HG03457 (cell line): ENCODE data around the gene BMP3.
"Not testable (repeated sequence)": the region's sequence is repeated elsewhere in the genome, so short reads cannot be mapped to it uniquely, and the experiment has no call there.

Experiments
- ATAC-seq: cut with Tn5 transposase; IDR thresholded peaks from one replicate; pipeline ENCODE4 v1.9.1; 2021; ENCODE audit warnings: moderate number of reproducible peaks; ENCODE audit not compliant: unreplicated experiment

The BMP3 gene

GRCh38 chr4:81030061-81030980 is at the start of gene BMP3:
Gene BMP3 (plus strand): TSS chr4:81030708. CDS start chr4:81031285, 577 bp downstream.
- ATAC-seq, result no peak

- ATAC-seq, result no peak
Measured at GRCh38 chr4:80986011-80986410, 44.5 kb upstream of the BMP3 start.

GRCh38 chr4:80989921-80990544 is 40.5 kb upstream of the BMP3 start:
- ATAC-seq, result no peak

- no peak for ATAC-seq
Measured at GRCh38 chr4:80990851-80991250, 39.7 kb upstream of the BMP3 start.

- no peak for ATAC-seq
Measured at GRCh38 chr4:80999943-81000342, 30.6 kb upstream of the BMP3 start.

- peak; percentile 99 for ATAC-seq
Measured at GRCh38 chr4:81003597-81004111, 26.9 kb upstream of the BMP3 start.

GRCh38 chr4:81007417-81007816 is 23.1 kb upstream of the BMP3 start:
- ATAC-seq, result no peak

GRCh38 chr4:81016566-81016965 is 13.9 kb upstream of the BMP3 start:
- ATAC-seq, result not testable (repeated sequence)

GRCh38 chr4:81019006-81019405 is 11.5 kb upstream of the BMP3 start:
- no peak for ATAC-seq

- ATAC-seq, result no peak
Measured at GRCh38 chr4:81021142-81021944, 9.2 kb upstream of the BMP3 start.

GRCh38 chr4:81021981-81022380 is 8.5 kb upstream of the BMP3 start:
- no peak for ATAC-seq

- ATAC-seq, result no peak
Measured at GRCh38 chr4:81023484-81023883, 7.0 kb upstream of the BMP3 start.

- ATAC-seq, result no peak
Measured at GRCh38 chr4:81030981-81031791, 678 bp downstream of the BMP3 start.

- no peak for ATAC-seq
Measured at GRCh38 chr4:81031796-81032551, 1.5 kb downstream of the BMP3 start.

GRCh38 chr4:81032771-81033684 is 2.5 kb downstream of the BMP3 start:
- no peak for ATAC-seq

- ATAC-seq, result no peak
Measured at GRCh38 chr4:81038636-81039350, 8.3 kb downstream of the BMP3 start.

- ATAC-seq, result no peak
Measured at GRCh38 chr4:81039351-81039972, 9.0 kb downstream of the BMP3 start.
